A673 (cell line): Measurements from ENCODE around the gene RUNDC3A. TPM values are rescaled to one million over a fixed set of nuclear protein-coding genes. Genes with fewer than 3 reads are reported as not detected.
"Not testable (repeated sequence)": the region's sequence is repeated elsewhere in the genome, so short reads cannot be mapped to it uniquely, and the experiment has no call there.

ENCODE experiments used
- BruUV-seq: library from RNA; stranded (reverse); fragments of 400-500 nt; replicated peaks from 2 replicates; lab custom pipeline; 2021; lab: Mats Ljungman, UMichigan
- CTCF ChIA-PET: fragments of 300-600 bp; sonication (Branson Sonifier 250); formaldehyde crosslinking; loops from one replicate; lab custom pipeline; 2022; ENCODE audit warnings: antibody characterized with exemption; lab: Charles Lee
- POLR2A ChIA-PET: fragments of 300-600 bp; sonication (Branson Sonifier 250); formaldehyde crosslinking; loops from one replicate; lab custom pipeline; 2022; ENCODE audit warnings: antibody characterized with exemption; ENCODE audit not compliant: low non-redundant PET; lab: Charles Lee
- DNase-seq: peaks from one replicate; pipeline ENCODE4 v3.0.0-alpha.2; 2015; ENCODE audit warnings: low spot score
- H3K27ac ChIP-seq: fragments of 200-600 bp; sonication (generic); 2 replicates; pipeline ENCODE4 v1.5.1; 2016; ENCODE audit warnings: mixed run types, low read depth, mild to moderate bottlenecking, mixed read lengths, antibody characterized with exemption, low read length; ENCODE audit not compliant: poor library complexity, severe bottlenecking
- H3K27me3 ChIP-seq: fragments of 200-600 bp; sonication (generic); replicated peaks from 2 replicates; pipeline ENCODE4 v1.6.1; 2017; ENCODE audit warnings: mixed run types, low read depth, mild to moderate bottlenecking, mixed read lengths, antibody characterized with exemption, low read length; ENCODE audit not compliant: insufficient read depth, poor library complexity
- H3K36me3 ChIP-seq: fragments of 200-600 bp; sonication (generic); 2 replicates; pipeline ENCODE4 v1.6.1; 2016; ENCODE audit warnings: mixed run types, mild to moderate bottlenecking, mixed read lengths, antibody characterized with exemption, low read length; ENCODE audit not compliant: insufficient read depth, poor library complexity, severe bottlenecking
- H3K4me1 ChIP-seq: fragments of 200-600 bp; sonication (generic); 2 replicates; pipeline ENCODE4 v1.6.1; 2017; ENCODE audit warnings: mixed run types, mild to moderate bottlenecking, mixed read lengths, antibody characterized with exemption, low read length; ENCODE audit not compliant: insufficient read depth, poor library complexity, severe bottlenecking
- H3K4me3 ChIP-seq: fragments of 200-600 bp; sonication (generic); 2 replicates; pipeline ENCODE4 v1.5.1; 2016; ENCODE audit warnings: low read depth, mixed run types, mild to moderate bottlenecking, mixed read lengths, low read length; ENCODE audit not compliant: poor library complexity, severe bottlenecking
- H3K9me3 ChIP-seq: fragments of 200-600 bp; sonication (generic); 2 replicates; pipeline ENCODE4 v1.6.1; 2016; ENCODE audit warnings: mixed run types, low read depth, mild to moderate bottlenecking, mixed read lengths, antibody characterized with exemption, low read length; ENCODE audit not compliant: poor library complexity, severe bottlenecking
- CTCF ChIP-seq: fragments of 300-800, 200-600 bp; sonication (generic); conservative IDR thresholded peaks from 2 replicates; pipeline ENCODE4 v1.5.1; 2017; ENCODE audit warnings: low read depth, mild to moderate bottlenecking, antibody characterized with exemption, low read length, moderate library complexity, mixed read lengths
- EZH2 ChIP-seq: fragments of 200-600 bp; sonication (generic); IDR thresholded peaks from 2 replicates; pipeline ENCODE4 v1.6.1; 2017; ENCODE audit warnings: borderline replicate concordance, low read depth, mild to moderate bottlenecking, mixed read lengths, antibody characterized with exemption, low read length; ENCODE audit not compliant: poor library complexity, severe bottlenecking
- intact Hi-C: fragments of 100-400 bp; cut with micrococcal nuclease; formaldehyde crosslinking; loops from one replicate; pipeline ENCODE4 v1.10.0; 2022; ENCODE audit not compliant: unreplicated experiment
- total RNA-seq: library from RNA; stranded (reverse); gene quantifications from 2 replicates; pipeline ENCODE4 v1.2.3, GENCODE V29; 2021

The RUNDC3A gene
- total RNA-seq, 1 experiment from 2014 or later, result 0.56 TPM

DNA sequence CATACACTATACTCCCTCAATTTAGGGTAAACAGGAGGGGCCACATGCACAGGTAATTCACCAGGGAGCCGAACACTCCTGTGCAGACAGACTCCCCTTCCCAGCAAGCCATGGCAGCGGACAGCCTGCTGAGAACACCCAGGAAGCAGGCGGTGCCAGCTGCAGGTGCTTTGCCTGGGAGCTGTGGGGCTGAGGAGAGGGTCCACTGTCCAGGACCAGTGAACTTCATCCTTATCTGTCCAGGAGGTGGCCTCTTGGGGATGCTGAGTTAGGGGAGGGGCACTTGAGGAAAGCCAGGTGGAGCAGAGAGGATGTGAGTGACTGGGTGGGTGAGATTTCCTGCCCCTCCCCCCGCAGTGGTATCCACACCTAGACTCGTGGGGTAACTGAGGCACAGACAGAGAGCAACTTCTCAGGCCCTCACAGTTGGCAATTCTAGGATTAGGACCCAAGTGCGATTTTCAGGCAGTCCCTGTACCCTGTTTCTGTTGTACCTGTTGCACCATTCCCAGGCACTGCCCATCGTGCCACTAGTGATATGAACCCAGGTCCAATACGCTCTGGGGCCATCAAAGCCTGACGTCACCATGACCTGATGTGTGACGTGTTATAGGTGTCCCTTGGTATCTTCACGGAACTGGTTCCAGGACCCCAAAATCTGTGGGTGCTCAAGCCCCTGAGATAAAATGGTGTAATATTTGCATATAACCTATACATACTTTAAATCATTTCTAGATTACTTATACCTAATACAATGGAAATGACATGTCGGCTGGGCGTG lies 37.9 kb downstream of the RUNDC3A start:
- DNase-seq, result no peak
- no peaks in the 10 kb centered on the region for H3K9me3 ChIP-seq
- no peak overlapping the region for H3K27ac ChIP-seq
- BruUV-seq, result no TSS peak
- H3K36me3 ChIP-seq, result no peaks in the 10 kb centered on the region
- no peak for TF ChIP-seq EZH2
- TF ChIP-seq CTCF, result no peak
- H3K4me3 ChIP-seq, result peak overlapping the region; percentile 64
- H3K4me1 ChIP-seq, result no peaks in the 10 kb centered on the region
- H3K27me3 ChIP-seq, result no peaks in the 10 kb centered on the region
- intact Hi-C loops, result loop anchor here (5.0 kb wide), 1 partner anchor 134 kb away; no protein-coding TSS in a partner anchor
- CTCF ChIA-PET, result interaction anchor here (0.6 to 1.1 kb wide), 6 partner anchors 11 to 160 kb away, joined by 3 to 6 read pairs (median 3); no protein-coding TSS in a partner anchor
- POLR2A ChIA-PET, result no interaction called here

DNA sequence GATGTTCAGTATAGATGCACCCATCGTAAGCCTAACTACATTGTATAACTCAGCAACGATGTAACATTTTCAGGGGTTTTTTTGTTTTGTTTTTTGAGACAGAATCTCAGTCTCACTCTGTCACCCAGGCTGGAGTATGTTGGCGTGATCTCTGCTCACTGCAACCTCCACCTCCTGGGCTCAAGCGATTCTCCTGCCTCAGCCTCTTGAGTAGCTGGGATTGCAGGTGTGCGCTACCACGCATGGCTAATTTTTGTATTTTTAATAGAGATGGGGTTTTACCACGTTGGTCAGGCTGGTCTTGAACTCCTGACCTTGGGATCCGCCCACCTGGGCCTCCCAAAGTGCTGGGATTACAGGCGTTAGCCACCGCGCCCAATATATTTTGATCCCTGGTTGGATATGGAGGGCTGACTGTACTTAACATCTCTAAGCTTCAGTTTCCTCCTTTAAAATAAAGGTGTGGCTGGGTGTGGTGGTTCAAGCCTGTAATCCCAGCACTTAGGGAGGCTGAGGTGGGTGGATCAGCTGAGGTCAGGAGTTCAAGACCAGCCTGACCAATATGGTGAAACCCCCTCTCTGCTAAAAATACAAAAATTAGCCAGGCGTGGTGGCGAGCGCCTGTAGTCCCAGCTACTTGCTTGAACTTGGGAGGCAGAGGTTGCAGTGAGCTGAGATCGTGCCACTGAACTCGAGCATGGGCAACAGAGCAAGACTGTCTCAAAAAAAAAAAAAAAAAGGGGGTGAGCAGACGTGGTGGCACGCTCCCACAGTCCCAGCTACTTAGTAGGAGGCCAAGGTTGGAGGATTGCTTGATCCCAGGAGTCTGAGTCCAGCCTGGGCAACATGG lies 39.0 kb downstream of the RUNDC3A start:
- H3K27me3 ChIP-seq, POLR2A ChIA-PET: not testable (repeated sequence)
- intact Hi-C loops, result loop anchor here (5.0 kb wide), 1 partner anchor 135 kb away; no protein-coding TSS in a partner anchor

GRCh38 chr17:44348234-44348987 lies 40.0 kb downstream of the RUNDC3A start:
- no peaks in the 10 kb centered on the region for H3K9me3 ChIP-seq
- no peaks in the 10 kb centered on the region for H3K27me3 ChIP-seq
- TF ChIP-seq EZH2 (no peak), CTCF (no peak)
- ChIA-PET POLR2A (no interaction called here), CTCF (no interaction called here)
- no TSS peak for BruUV-seq
- H3K4me3 ChIP-seq, result no peak overlapping the region
- intact Hi-C loops, result loop anchor here (5.0 kb wide), 1 partner anchor 136 kb away; no protein-coding TSS in a partner anchor
- no peak overlapping the region for H3K27ac ChIP-seq
- H3K36me3 ChIP-seq, result no peaks in the 10 kb centered on the region
- H3K4me1 ChIP-seq, result no peaks in the 10 kb centered on the region
- no peak for DNase-seq

More for the DNA sequence above, 39.0 kb downstream of the RUNDC3A start:
- H3K9me3 ChIP-seq, BruUV-seq, CTCF ChIA-PET, H3K36me3 ChIP-seq, H3K27ac ChIP-seq, H3K4me3 ChIP-seq, DNase-seq, H3K4me1 ChIP-seq: not testable (repeated sequence)
